GM21576 (cell line): ENCODE measurements around the gene TLN1.
A peak's percentile ranks its signal among the peaks of the same experiment; 100 is the strongest.

Experiments used
- ATAC-seq: cut with Tn5 transposase; IDR thresholded peaks from one replicate; pipeline ENCODE4 v1.9.1; 2021; ENCODE audit warnings: mild to moderate bottlenecking, moderate library complexity; ENCODE audit not compliant: unreplicated experiment

Gene TLN1

DNA sequence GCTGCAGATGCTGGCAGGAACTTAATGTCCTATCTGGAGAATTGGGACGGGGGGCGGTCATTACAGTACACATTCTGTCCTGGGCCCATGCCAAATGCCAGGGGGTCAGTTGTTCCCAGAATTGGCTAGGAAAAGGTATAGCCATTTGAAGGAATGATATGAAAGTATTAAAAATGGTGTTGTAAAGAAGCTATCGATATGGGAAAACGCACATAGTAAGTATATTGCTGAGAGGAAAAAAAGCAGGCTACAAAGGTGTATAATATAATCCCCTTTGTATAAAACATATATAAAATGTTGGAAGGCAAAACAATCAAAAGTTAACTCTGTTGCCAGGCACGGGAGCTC lies 66.5 kb downstream of the TLN1 start:
- ATAC-seq, result no peak

- peak; percentile 75 for ATAC-seq
These were observed 67.2 kb downstream of the TLN1 start, which contains the start of gene ARHGEF39 for GRCh38 chr9:35664531-35665470. Gene ARHGEF39, minus strand, starts transcription at chr9:35665195. Its CDS starts 26 bp downstream, at chr9:35665169.

DNA sequence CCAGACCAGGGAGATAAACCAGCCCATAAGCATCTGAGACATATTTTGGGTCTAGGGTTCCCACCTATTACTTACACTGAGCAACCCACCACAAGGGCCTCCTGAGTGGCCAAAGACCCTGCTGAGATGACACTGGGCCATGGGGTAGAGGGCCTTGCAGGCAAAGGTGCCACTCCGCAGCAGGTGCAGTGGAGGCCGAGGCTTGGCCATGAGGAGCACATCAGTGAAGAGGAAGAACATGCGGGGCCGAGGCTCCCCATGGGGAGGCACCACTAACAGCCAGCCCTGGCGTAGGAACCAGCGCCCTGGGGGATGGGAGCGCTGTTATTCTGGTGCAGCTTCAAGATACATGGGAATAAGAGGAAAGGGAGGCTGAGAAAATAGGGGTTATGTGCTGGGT lies 69.6 kb downstream of the TLN1 start:
- ATAC-seq, result no peak

GRCh38 chr9:35661756-35662350 lies 70.1 kb downstream of the TLN1 start:
- ATAC-seq, result no peak

DNA sequence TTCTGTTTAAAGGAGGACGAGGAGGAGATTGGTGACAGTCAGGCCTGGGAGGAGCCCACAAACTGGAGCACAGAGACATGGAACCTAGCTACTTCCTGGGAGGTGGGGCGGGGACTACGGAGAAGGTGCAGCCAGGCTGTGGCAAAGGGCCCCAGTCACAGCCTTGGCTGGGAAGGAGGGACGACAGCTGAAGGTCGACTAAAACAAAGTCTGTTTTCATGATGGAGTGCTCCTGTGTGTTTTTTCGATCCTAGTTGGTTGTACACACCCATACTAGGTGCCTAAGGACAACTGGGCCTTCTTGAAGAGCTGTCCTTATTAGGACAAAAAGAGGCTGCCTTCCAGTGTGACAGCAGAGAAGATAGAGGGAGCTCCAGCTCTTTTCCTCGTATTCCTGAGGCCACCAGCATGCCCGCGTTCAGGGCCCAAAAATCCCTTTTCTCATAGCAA lies 71.0 kb downstream of the TLN1 start:
- ATAC-seq, result no peak

DNA sequence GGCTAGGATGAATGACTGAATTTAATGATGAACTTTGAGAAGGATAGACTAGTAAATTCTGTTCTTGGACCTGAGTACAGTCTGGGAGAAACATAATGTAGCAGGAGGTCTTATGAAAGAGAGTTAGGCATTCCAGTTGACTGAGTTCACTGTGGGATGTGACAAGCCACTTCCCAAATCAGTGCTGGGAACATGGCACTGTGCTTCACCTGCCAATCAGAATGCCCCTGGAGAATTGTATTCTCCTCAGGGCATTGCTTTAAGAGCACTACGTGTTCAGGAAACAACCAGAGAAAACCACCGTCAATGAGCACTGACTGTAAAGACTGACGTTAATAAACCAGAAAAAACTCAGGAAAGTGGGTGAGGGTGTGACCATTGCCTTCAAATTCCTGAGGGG lies 72.7 kb downstream of the TLN1 start:
- ATAC-seq, result no peak

DNA sequence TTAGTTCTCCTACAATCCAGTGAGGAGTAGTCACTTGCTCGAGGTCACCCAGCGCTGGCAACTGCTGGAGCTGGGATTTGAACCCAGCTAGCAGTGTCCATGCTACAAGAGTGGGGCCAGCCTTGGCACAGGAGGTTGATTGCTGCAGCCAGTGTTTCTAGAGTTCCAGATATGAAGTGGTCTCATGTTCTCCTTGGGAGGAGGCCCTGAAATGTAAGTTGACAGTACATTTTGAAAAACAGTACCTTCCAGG lies 73.1 kb downstream of the TLN1 start:
- ATAC-seq, result no peak

DNA sequence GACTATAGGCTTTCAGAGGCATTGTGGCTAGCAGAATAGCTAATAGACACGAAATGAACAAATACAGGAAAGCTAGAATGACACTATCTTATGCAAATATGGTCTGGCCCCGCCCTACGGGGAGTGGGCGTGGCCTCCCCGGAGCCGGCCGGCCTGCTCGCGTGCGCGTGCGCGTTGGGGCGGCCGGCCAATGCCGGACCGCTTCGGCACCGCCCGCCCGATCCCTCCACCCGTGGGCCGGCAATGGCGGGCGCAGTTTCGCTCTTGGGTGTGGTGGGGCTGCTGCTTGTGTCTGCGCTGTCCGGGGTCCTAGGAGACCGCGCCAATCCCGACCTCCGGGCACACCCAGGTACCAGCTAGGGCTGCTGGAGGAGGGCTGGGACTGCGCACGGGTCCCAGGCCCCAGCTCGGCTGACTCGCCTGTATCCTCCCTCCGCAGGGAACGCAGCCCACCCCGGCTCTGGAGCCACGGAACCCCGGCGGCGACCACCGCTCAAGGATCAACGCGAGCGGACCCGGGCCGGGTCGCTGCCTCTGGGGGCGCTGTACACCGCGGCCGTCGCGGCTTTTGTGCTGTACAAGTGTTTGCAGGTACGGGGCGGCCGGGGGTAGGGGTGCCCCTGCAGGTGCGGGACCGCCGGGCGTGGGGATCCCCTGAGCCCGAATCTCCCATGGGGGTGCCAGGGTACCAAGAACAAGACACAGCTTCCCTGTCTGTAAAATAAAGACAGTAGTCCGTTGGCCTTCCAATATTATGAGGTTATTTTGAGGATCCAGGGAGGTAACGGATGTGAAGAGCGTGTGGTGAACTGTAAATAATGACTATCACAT lies 73.6 kb downstream of the TLN1 start, which contains the start of gene CCDC107:
Gene CCDC107, plus strand, starts transcription at position 156 of the 831 bp plus-strand sequence. Its CDS starts 88 bp downstream, at position 244.
- ATAC-seq, result peak; percentile 48

DNA sequence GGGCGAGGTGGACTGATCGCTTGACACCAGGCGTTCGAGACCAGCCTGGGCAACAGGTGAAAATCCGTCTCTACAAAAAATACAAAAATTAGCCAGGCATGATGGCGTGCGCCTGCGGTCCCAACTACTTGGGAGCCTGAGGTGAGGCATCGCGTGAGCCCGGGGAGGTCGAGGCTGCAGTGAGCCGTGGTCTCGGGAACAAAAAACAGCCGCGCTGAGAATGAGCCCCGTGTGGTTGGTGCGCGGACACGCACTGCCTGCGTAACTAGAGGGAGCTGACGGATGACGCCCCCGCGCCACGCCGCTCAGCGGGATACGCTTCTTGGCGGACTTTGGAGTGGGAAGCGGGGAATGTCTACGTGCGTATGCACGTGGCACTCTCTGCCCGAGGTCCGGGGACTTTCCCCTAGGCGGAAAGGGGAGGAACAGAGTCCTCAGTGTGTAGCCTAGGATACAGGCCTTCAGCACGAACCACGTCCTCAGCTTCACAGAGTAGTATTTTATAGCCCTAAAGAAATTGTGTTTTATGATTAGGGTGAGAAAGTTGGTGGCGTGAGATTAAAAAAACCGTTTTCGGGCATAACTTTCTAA lies 74.4 kb downstream of the TLN1 start, which contains the start of gene RMRP:
Gene RMRP, minus strand, starts transcription at position 474 of the 591 bp plus-strand sequence.
- ATAC-seq, result peak; percentile 85

DNA sequence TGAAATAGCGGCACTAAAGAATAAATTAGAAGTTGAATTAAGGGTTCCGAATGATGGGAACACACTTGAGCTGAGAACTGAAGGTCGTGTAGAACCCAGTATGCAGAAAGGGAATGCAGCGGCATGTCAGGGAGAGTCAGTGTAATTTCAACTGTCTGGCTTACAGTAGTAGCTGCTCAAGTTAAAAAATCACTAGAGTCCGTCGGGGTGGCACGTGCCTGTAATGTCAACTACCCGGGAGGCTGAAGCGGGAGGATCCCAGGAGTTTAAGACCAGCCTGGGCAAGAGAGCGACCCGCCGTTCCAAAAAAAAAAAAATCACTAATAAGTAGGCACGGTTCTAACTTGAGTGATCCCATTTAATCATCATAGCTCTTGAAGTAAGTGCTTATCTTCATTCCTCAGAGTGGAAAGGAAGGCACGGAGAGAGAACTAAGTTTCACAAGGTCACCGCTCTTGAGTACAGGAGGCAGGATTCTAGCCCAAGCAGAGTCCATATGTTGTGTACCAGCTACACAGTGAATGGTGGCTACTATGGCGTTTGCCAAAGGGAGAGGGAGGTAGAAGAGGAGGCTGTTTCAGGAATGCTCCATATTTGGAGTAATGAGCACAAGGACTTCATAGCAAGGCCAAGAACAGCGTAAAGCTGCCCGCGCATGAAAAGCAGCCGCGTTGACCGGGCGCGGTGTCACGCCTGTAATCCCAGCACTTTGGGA lies 75.0 kb downstream of the TLN1 start:
- ATAC-seq, result no peak

GRCh38 chr9:35656348-35656747 lies 75.6 kb downstream of the TLN1 start:
- ATAC-seq, result no peak

DNA sequence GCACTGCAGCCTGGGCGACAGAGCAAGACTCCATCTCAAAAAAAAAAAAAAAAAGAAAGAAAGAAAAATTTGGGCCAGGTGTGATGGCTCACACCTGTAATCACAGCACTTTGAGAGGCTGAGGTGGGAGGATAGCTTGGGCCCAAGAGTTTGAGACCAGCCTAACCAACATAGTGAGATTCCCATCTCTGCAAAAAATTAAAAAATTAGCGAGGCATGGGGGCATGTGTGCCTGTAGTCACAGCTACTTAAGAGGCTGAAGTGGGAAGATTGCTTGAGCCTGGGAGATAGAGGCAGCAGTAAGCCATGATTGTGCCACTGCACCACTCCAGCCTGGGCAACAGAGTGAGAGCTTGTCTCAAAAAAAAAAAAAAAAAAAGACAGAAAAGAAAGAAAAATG lies 78.4 kb downstream of the TLN1 start:
- ATAC-seq, result no peak

- no peak for ATAC-seq
These were observed 79.2 kb downstream of the TLN1 start for GRCh38 chr9:35652829-35653209.

DNA sequence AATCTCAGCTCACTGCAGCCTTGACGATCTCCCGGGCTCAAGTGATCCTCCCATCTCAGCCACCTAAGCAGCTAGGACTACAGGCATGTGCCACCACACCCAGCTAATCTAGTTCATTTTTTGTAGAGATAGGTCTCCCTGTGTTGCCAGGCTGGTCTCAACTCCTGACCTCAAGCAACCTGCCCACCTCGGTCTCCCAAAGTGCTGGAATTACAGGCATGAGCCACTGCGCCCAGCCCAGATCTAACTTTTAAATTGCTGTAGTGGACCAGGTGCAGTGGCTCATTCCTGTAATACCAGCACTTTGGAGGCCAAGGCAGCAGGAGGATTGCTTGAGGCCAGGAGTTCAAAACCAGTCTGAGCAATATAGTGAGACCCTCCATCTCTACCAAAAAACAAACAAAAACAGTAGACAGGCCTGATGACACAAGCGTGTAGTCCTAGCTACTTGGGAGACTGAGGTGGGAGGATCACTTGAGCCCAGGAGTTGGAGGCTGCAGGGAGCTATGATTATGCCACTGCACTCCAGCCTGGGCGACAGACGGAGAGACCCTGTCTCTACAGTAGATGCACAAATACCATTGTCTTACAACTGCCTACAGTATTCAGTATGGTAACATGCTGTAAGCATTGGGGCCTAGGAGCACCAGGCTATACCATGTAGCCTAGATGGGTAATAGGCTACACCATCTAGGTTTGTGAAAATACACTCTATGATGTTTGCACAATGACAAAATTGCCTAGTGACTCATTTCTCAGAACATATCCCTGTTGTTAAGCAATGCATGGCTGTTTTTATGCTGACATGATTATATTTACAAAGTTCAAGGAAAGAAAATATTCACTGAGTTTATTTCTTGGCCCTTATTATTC lies 79.8 kb downstream of the TLN1 start:
- no peak for ATAC-seq

DNA sequence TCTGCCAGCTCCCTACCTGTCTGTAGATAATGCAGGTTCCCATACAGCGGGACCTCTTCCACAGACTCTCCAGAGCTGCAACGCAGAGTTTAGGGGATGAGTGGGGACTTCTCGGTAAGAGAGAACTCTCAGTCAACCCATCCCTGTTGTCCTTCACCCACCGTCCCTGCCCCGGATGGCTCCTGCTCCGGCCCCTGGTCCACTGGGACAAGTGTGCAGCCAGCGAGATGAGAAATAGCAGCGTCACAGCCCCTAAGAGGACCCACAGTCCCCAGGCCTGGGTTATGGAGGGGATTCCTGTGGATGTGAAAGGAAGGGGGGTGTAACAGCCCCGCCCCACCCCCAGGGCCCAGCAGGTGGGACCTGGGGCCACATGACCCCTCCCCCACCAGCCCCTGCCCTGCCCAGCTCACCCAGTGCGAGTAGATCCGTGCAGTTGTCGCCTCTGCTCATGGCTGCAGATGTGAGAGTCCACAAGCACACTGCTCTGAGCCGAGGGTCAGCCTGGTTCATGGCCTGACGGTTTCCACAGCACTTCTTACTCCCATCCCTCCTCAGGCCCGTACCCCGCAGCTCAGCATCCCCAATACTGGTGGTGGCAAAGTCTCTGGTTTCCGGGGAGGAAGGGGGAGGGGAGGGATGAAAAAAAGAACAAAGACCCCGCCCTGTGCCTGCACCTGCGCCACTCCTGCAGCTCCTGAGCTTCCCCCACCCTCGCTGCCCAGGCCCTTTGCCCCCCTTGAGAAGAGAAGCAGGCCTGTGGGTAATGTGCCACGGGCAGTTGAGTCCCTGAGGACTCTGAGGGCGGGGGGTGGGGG lies 81.4 kb downstream of the TLN1 start, which contains the start of gene SIT1:
Gene SIT1, minus strand, starts transcription at position 591 of the 818 bp plus-strand sequence. Its CDS starts 78 bp downstream, at position 513.
- ATAC-seq, result no peak

- no peak for ATAC-seq
These were observed 82.3 kb downstream of the TLN1 start for GRCh38 chr9:35649431-35650340.
